ENCODE measurements around the gene LYSMD1. TPM values are rescaled to one million over a fixed set of nuclear protein-coding genes. Genes with fewer than 3 reads are reported as not detected.
A peak's percentile ranks its signal among the peaks of the same experiment; 100 is the strongest.

The LYSMD1 gene
- total and polyA plus RNA-seq, 7 experiments from 2014 or later: 0.35 to 3.3 (median 1.4) TPM

DNA sequence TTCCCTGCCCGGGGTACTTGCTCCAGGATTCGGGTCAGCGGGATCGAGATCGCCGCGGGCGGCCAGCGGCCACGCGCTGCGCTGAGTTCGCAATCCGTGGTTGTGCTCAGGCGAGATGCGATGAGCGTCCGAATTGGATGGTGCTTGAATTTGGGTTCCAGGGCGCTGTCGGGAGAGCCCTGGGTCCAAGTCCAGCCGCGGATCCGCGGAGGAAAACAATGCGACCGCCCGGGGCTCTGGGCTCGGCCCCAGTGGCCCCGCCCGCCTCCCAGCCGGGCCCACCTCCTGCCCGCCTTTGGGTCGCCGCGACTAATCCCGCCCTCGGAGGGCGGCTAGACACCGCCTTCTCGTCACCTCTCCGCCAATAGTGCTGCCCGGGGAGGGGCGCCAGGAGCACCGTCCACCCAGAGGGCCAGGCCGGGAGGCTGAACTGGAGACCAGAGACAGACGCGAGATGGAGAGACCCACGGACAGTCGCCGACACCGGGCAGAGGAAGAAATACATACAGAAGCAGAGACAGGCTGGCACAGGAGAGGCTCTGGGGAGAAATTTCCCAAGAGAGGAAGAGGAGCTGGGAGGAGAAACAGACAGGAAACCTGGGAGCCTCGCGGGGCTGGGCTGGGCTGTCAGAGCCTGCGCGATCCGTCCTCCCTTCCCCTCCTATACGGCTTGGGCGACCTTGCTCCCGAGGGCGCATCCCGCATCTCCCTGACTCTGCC is 19.1 kb downstream of the LYSMD1 start, which contains the start of gene SEMA6C:
Gene SEMA6C (minus strand): TSS at position 220 of the 720 bp plus-strand sequence. CDS start 4,010 bp downstream, outside the sequence.
- Mint-ChIP-seq H3K27ac (peak within 1 kb of the TSS; percentile 66 to 94 (median 87)), H3K27me3 (peaks cover 0 to 23% (median 0%) of the 10 kb centered on the region in 5 donors), H3K36me3 (peaks cover 0 to 1% (median 0%) of the 10 kb centered on the region in 5 donors), H3K4me3 (peak within 1 kb of the TSS; percentile 91 to 99 (median 98)), H3K9me3 (no peaks in the 10 kb centered on the region), H3K4me1 (peaks cover 12 to 24% (median 22%) of the 10 kb centered on the region in 7 donors)
- Histone ChIP-seq H3K36me3 (ENCODE audit: control insufficient read depth in 2 of 3, insufficient read depth in 3 of 3, low read length in 3 of 3) (peaks cover 0 to 4% (median 0%) of the 10 kb centered on the region in 3 experiments), H3K4me3 (ENCODE audit: low read length) (peak within 1 kb of the TSS; percentile 66), H3K27me3 (ENCODE audit: control insufficient read depth in 2 of 2, insufficient read depth in 2 of 2, low read length in 2 of 2) (no peaks in the 10 kb centered on the region), H3K9me3 (ENCODE audit: control insufficient read depth in 2 of 3, low read length in 3 of 3) (no peaks in the 10 kb centered on the region), H3K27ac (ENCODE audit: low read depth, low read length) (peak within 1 kb of the TSS; percentile 67), H3K4me1 (ENCODE audit: control insufficient read depth in 2 of 2, insufficient read depth in 2 of 2, low read length in 2 of 2) (no peaks in the 10 kb centered on the region)
- DNase-seq: peak; percentile 70 to 92 (median 78)
- POLR2A ChIA-PET: interaction anchor here (0.6 to 3.0 kb wide), 7 partner anchors 11 to 84 kb away, joined by 3 to 20 read pairs (median 3); partner anchors contain the start of genes LYSMD1, SCNM1 and TNFAIP8L2
- ATAC-seq: peak; percentile 100
- CTCF ChIA-PET: interaction anchor here (0.7 to 1.9 kb wide), 4 partner anchors 8 to 47 kb away, joined by 3 to 8 read pairs (median 5); partner anchors contain the start of gene TNFAIP8L2
- intact Hi-C loops (cut with micrococcal nuclease): loop anchor here (1.0 to 2.0 kb wide), 4 partner anchors 10 to 76 kb away; partner anchors contain the start of genes TNFAIP8L2 (in 2 of the 2), GABPB2 (in 1 of the 2) and LYSMD1 (in 1 of the 2)

DNA sequence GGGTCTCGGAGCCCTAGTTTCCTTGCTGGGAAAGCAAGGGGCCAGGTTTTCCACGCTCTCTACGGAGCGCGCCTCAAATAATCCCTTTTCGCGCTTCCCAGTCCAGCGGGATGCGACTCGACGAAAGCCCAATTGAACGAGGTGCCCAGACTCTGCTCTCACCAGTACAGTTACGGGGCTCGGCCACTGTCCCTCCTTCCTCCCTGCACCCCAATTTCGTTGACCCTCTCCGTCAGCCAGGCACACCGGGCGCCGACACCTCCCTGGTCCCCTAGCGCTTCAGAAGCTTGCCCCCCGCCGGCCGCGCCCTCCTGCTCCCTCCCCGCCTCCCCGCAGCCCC is 19.7 kb downstream of the LYSMD1 start:
- ChIA-PET POLR2A (interaction anchor here (1.0 to 3.0 kb wide), 5 partner anchors 11 to 46 kb away, joined by 3 to 20 read pairs (median 6); partner anchors contain the start of gene TNFAIP8L2), CTCF (interaction anchor here (0.9 kb wide), 1 partner anchor 121 kb away, joined by 5 read pairs; no protein-coding TSS in a partner anchor)
- Mint-ChIP-seq H3K36me3 (peaks cover 0 to 1% (median 0%) of the 10 kb centered on the region in 5 donors), H3K27me3 (peaks cover 0 to 23% (median 0%) of the 10 kb centered on the region in 5 donors), H3K4me3 (peak overlapping the region; percentile 91 to 99 (median 98)), H3K27ac (peak overlapping the region in 6 of 9 donors; percentile 48 to 94 (median 81)), H3K9me3 (no peaks in the 10 kb centered on the region), H3K4me1 (peaks cover 12 to 24% (median 22%) of the 10 kb centered on the region in 7 donors)
- H3K27me3 ChIP-seq (ENCODE audit: control insufficient read depth in 2 of 2, insufficient read depth in 2 of 2, low read length in 2 of 2): no peaks in the 10 kb centered on the region
- peak overlapping the region; percentile 66 for H3K4me3 ChIP-seq (ENCODE audit: low read length)
- H3K27ac ChIP-seq (ENCODE audit: low read depth, low read length): peak overlapping the region; percentile 67
- intact Hi-C loops (cut with micrococcal nuclease): loop anchor here (1.0 to 2.0 kb wide), 4 partner anchors 10 to 75 kb away; partner anchors contain the start of genes TNFAIP8L2 (in 2 of the 2), GABPB2 (in 1 of the 2) and LYSMD1 (in 1 of the 2)
- DNase-seq: no peak
- H3K36me3 ChIP-seq (ENCODE audit: control insufficient read depth in 2 of 3, insufficient read depth in 3 of 3, low read length in 3 of 3): peaks cover 0 to 4% (median 0%) of the 10 kb centered on the region in 3 experiments
- peak; percentile 9 for ATAC-seq
- no peaks in the 10 kb centered on the region for H3K4me1 ChIP-seq (ENCODE audit: control insufficient read depth in 2 of 2, insufficient read depth in 2 of 2, low read length in 2 of 2)
- H3K9me3 ChIP-seq (ENCODE audit: control insufficient read depth in 2 of 3, low read length in 3 of 3): no peaks in the 10 kb centered on the region

GRCh38 chr1:151145304-151146071 is 20.2 kb downstream of the LYSMD1 start:
- H3K9me3 Mint-ChIP-seq: no peaks in the 10 kb centered on the region
- peak overlapping the region in 5 of 9 donors; percentile 48 to 94 (median 87) for H3K27ac Mint-ChIP-seq
- Histone ChIP-seq H3K4me1 (ENCODE audit: control insufficient read depth in 2 of 2, insufficient read depth in 2 of 2, low read length in 2 of 2) (no peaks in the 10 kb centered on the region), H3K4me3 (ENCODE audit: low read length) (peak overlapping the region; percentile 66), H3K27ac (ENCODE audit: low read depth, low read length) (peak overlapping the region; percentile 67), H3K27me3 (ENCODE audit: control insufficient read depth in 2 of 2, insufficient read depth in 2 of 2, low read length in 2 of 2) (no peaks in the 10 kb centered on the region), H3K9me3 (ENCODE audit: control insufficient read depth in 2 of 3, low read length in 3 of 3) (no peaks in the 10 kb centered on the region), H3K36me3 (ENCODE audit: control insufficient read depth in 2 of 3, insufficient read depth in 3 of 3, low read length in 3 of 3) (peaks cover 0 to 4% (median 0%) of the 10 kb centered on the region in 3 experiments)
- DNase-seq (peak in 4 of 9 donors; percentile 16 to 33 (median 28)), ATAC-seq (no peak)
- H3K36me3 Mint-ChIP-seq: peaks cover 0 to 1% (median 0%) of the 10 kb centered on the region in 5 donors
- H3K27me3 Mint-ChIP-seq: peaks cover 0 to 22% (median 0%) of the 10 kb centered on the region in 5 donors
- ChIA-PET POLR2A (interaction anchor here (1.0 to 1.6 kb wide), 4 partner anchors 14 to 89 kb away, joined by 3 to 6 read pairs (median 3); no protein-coding TSS in a partner anchor), CTCF (interaction anchor here (0.9 to 1.2 kb wide), 3 partner anchors 10 to 121 kb away, joined by 3 to 5 read pairs (median 4); no protein-coding TSS in a partner anchor)
- H3K4me3 Mint-ChIP-seq: peak overlapping the region; percentile 91 to 99 (median 98)
- intact Hi-C loops (cut with micrococcal nuclease): loop anchor here (1.0 to 2.0 kb wide), 4 partner anchors 11 to 75 kb away; partner anchors contain the start of genes TNFAIP8L2 (in 2 of the 2), GABPB2 (in 1 of the 2) and LYSMD1 (in 1 of the 2)
- peaks cover 12 to 24% (median 22%) of the 10 kb centered on the region in 7 donors for H3K4me1 Mint-ChIP-seq

GRCh38 chr1:151144474-151145303 is 21.0 kb downstream of the LYSMD1 start:
- no peak overlapping the region for H3K27ac ChIP-seq (ENCODE audit: low read depth, low read length)
- ATAC-seq (no peak), DNase-seq (no peak)
- no peaks in the 10 kb centered on the region for H3K4me1 ChIP-seq (ENCODE audit: control insufficient read depth in 2 of 2, insufficient read depth in 2 of 2, low read length in 2 of 2)
- no peaks in the 10 kb centered on the region for H3K9me3 Mint-ChIP-seq
- intact Hi-C loops (cut with micrococcal nuclease): no loop called here
- peaks cover 12 to 24% (median 22%) of the 10 kb centered on the region in 7 donors for H3K4me1 Mint-ChIP-seq
- H3K4me3 ChIP-seq (ENCODE audit: low read length): no peak overlapping the region
- peaks cover 0 to 19% (median 0%) of the 10 kb centered on the region in 5 donors for H3K27me3 Mint-ChIP-seq
- peaks cover 0 to 1% (median 0%) of the 10 kb centered on the region in 5 donors for H3K36me3 Mint-ChIP-seq
- ChIA-PET POLR2A (interaction anchor here (0.8 to 1.6 kb wide), 4 partner anchors 12 to 88 kb away, joined by 3 to 6 read pairs (median 3); no protein-coding TSS in a partner anchor), CTCF (interaction anchor here (1.1 to 1.2 kb wide), 2 partner anchors 10 to 13 kb away, joined by 3 to 4 read pairs; no protein-coding TSS in a partner anchor)
- H3K27ac Mint-ChIP-seq: peak overlapping the region in 3 of 9 donors; percentile 12 to 41 (median 23)
- H3K4me3 Mint-ChIP-seq: peak overlapping the region in 8 of 10 donors; percentile 7 to 99 (median 78)
- H3K27me3 ChIP-seq (ENCODE audit: control insufficient read depth in 2 of 2, insufficient read depth in 2 of 2, low read length in 2 of 2): no peaks in the 10 kb centered on the region
- peaks cover 0 to 4% (median 0%) of the 10 kb centered on the region in 3 experiments for H3K36me3 ChIP-seq (ENCODE audit: control insufficient read depth in 2 of 3, insufficient read depth in 3 of 3, low read length in 3 of 3)
- H3K9me3 ChIP-seq (ENCODE audit: control insufficient read depth in 2 of 3, low read length in 3 of 3): no peaks in the 10 kb centered on the region

DNA sequence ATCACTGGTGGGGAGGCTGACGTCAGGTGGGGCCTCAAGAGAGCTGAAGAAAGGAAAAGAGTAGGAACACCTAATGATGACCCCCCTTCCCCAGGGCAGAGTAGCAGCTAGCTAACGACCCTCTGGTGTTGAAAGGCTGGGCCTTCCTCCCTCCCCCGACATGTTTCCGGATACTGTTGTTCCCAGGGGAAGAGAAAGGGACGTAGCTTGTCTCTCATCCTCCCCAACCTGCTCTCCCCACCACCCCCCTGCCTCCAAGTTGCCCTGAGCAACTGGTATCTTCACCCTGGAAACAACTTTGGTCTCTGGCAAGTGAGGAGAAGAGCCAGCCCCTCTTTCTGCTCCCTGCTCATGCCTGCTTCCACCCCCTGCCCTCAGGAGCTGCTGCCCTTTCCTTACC is 21.7 kb downstream of the LYSMD1 start:
- peak overlapping the region in 2 of 10 donors; percentile 34 to 54 for H3K4me3 Mint-ChIP-seq
- intact Hi-C loops (cut with micrococcal nuclease): no loop called here

More for the DNA sequence above, 21.7 kb downstream of the LYSMD1 start:
- Histone ChIP-seq H3K9me3 (ENCODE audit: control insufficient read depth in 2 of 3, low read length in 3 of 3) (no peaks in the 10 kb centered on the region), H3K27me3 (ENCODE audit: control insufficient read depth in 2 of 2, insufficient read depth in 2 of 2, low read length in 2 of 2) (no peaks in the 10 kb centered on the region), H3K4me1 (ENCODE audit: control insufficient read depth in 2 of 2, insufficient read depth in 2 of 2, low read length in 2 of 2) (no peaks in the 10 kb centered on the region), H3K36me3 (ENCODE audit: control insufficient read depth in 2 of 3, insufficient read depth in 3 of 3, low read length in 3 of 3) (peaks cover 0 to 4% (median 0%) of the 10 kb centered on the region in 3 experiments), H3K27ac (ENCODE audit: low read depth, low read length) (no peak overlapping the region), H3K4me3 (ENCODE audit: low read length) (no peak overlapping the region)
- ChIA-PET POLR2A (interaction anchor here (0.6 to 1.5 kb wide), 4 partner anchors 11 to 119 kb away, joined by 3 to 8 read pairs (median 6); no protein-coding TSS in a partner anchor), CTCF (no interaction called here)
- DNase-seq (no peak), ATAC-seq (no peak)
- Mint-ChIP-seq H3K9me3 (no peaks in the 10 kb centered on the region), H3K36me3 (peaks cover 0 to 1% (median 0%) of the 10 kb centered on the region in 5 donors), H3K27ac (no peak overlapping the region), H3K27me3 (peaks cover 0 to 19% (median 0%) of the 10 kb centered on the region in 5 donors), H3K4me1 (peaks cover 12 to 24% (median 22%) of the 10 kb centered on the region in 7 donors)
